Neuron (in vitro differentiated cells): ENCODE data around the gene SERPINI1.

Experiments used
- H2AFZ ChIP-seq: one replicate; pipeline ENCODE4 v1.6.1; 2013; ENCODE audit warnings: low read depth, mild to moderate bottlenecking, inconsistent platforms, low read length, moderate library complexity
- H3K27me3 ChIP-seq: one replicate; pipeline ENCODE4 v1.6.1; 2013; ENCODE audit warnings: low read length; ENCODE audit not compliant: insufficient read depth
- H3K36me3 ChIP-seq: one replicate; pipeline ENCODE4 v1.6.1; 2013; ENCODE audit warnings: low read length; ENCODE audit not compliant: insufficient read depth
- H3K4me1 ChIP-seq: one replicate; pipeline ENCODE4 v1.6.1; 2013; ENCODE audit warnings: low read length; ENCODE audit not compliant: insufficient read depth
- H3K4me3 ChIP-seq: 2 replicates; pipeline ENCODE4 v1.5.1; 2013; ENCODE audit warnings: mild to moderate bottlenecking, low read length, moderate library complexity
- H3K9me3 ChIP-seq: one replicate; pipeline ENCODE4 v1.6.1; 2013; ENCODE audit warnings: low read length

The SERPINI1 gene

GRCh38 chr3:167777356-167777755, 41.8 kb downstream of the SERPINI1 start:
- H3K36me3 ChIP-seq = no peaks in the 10 kb centered on the region
- H3K4me1 ChIP-seq = no peaks in the 10 kb centered on the region
- H3K27me3 ChIP-seq = no peaks in the 10 kb centered on the region
- H3K9me3 ChIP-seq = peaks cover 7% of the 10 kb centered on the region
- no peak overlapping the region for H3K4me3 ChIP-seq
- H2AFZ ChIP-seq = no peak overlapping the region

GRCh38 chr3:167780214-167780883, 44.8 kb downstream of the SERPINI1 start:
- H3K4me1 ChIP-seq = no peaks in the 10 kb centered on the region
- no peaks in the 10 kb centered on the region for H3K36me3 ChIP-seq
- H2AFZ ChIP-seq = no peak overlapping the region
- H3K9me3 ChIP-seq = peaks cover 7% of the 10 kb centered on the region
- no peak overlapping the region for H3K4me3 ChIP-seq
- no peaks in the 10 kb centered on the region for H3K27me3 ChIP-seq

DNA sequence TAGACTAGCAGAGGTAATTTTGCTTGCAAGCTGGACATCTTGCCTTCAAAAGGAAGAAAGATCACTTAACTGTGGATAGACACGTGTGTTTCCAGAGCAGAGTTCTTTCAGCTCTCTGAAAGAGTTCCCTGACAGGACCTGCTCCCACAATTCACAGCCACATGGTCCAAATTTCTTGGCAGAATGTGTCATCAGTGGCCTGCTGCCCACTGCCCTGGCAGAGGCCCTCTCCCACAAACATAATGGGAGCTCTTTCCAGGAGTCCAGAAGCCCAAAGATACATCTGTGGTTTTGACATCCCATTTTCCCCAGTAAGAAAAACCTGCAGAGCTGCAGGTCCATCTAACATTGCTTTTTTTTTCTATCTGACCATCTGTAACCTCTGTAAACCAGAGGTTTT, 48.3 kb downstream of the SERPINI1 start:
- Histone ChIP-seq H3K4me3 (no peak overlapping the region), H2AFZ (no peak overlapping the region), H3K36me3 (no peaks in the 10 kb centered on the region), H3K9me3 (no peaks in the 10 kb centered on the region), H3K4me1 (no peaks in the 10 kb centered on the region), H3K27me3 (no peaks in the 10 kb centered on the region)

DNA sequence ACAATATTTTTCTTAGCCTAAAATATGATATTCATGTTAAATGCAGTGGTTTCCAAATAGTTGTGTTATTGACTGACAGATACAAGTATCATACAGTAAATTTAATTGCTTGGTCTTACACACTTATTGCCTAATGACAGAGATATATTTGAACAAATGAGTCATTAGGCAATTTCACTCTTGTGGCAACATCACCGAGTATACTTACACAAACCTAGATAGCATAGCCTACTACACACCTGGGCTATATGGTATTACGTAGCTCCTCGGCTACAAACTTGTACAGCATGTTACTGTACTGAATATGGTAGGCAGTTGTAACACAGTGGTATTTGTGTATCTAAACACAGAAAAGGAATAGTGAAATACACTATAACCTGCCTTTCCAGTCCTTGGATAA, 50.3 kb downstream of the SERPINI1 start:
- no peaks in the 10 kb centered on the region for H3K9me3 ChIP-seq
- H3K4me1 ChIP-seq = no peaks in the 10 kb centered on the region
- no peaks in the 10 kb centered on the region for H3K36me3 ChIP-seq
- H2AFZ ChIP-seq = no peak overlapping the region
- no peak overlapping the region for H3K4me3 ChIP-seq
- no peaks in the 10 kb centered on the region for H3K27me3 ChIP-seq

DNA sequence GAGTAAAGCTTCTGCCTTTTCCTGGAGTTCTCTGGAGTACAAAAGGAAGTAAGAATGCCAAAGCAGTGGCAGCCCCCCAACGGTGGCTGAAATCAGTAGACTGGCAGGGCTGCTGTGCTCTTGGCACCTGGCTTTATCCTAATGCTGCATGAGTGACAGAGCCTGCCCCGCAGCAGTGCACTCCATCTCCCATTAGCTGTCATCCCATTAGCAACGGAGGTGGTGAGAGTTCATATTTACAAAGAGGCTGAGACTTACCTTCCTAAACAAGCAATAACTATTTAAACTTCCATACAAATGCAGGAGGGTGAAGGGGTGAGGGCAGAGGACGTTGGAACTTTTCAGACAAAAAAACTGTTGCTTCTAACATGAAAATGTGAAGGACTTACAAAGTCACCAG, 51.9 kb downstream of the SERPINI1 start:
- no peak overlapping the region for H3K4me3 ChIP-seq
- H3K27me3 ChIP-seq = no peaks in the 10 kb centered on the region
- H3K4me1 ChIP-seq = no peaks in the 10 kb centered on the region
- H3K9me3 ChIP-seq = no peaks in the 10 kb centered on the region
- H3K36me3 ChIP-seq = no peaks in the 10 kb centered on the region
- H2AFZ ChIP-seq = no peak overlapping the region

DNA sequence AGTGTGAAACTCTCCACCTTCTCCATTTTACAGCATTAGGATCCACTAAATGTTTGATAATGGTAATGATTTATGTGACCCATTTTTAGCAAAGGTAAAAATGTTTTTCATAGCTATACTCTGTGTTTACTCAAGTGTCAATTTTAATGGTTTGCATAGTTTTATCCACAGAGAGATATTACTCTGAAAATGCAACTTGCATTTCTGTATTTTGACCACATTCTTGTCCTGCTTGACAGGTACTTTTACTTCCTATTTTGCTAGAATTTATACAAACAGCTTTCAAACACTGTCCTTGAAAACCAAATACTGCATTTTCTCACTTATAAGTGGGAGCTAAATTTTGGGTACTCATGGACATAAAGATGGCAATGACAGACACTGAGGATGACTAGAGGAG, 62.9 kb downstream of the SERPINI1 start:
- H2AFZ ChIP-seq = no peak overlapping the region
- H3K4me3 ChIP-seq = no peak overlapping the region
- no peaks in the 10 kb centered on the region for H3K36me3 ChIP-seq
- no peaks in the 10 kb centered on the region for H3K9me3 ChIP-seq
- no peaks in the 10 kb centered on the region for H3K4me1 ChIP-seq
- H3K27me3 ChIP-seq = no peaks in the 10 kb centered on the region

GRCh38 chr3:167808910-167809309, 73.4 kb downstream of the SERPINI1 start:
- no peaks in the 10 kb centered on the region for H3K9me3 ChIP-seq
- no peak overlapping the region for H3K4me3 ChIP-seq
- no peaks in the 10 kb centered on the region for H3K27me3 ChIP-seq
- no peak overlapping the region for H2AFZ ChIP-seq
- no peaks in the 10 kb centered on the region for H3K4me1 ChIP-seq
- no peaks in the 10 kb centered on the region for H3K36me3 ChIP-seq

GRCh38 chr3:167810236-167810635, 74.7 kb downstream of the SERPINI1 start:
- no peak overlapping the region for H2AFZ ChIP-seq
- H3K27me3 ChIP-seq = no peaks in the 10 kb centered on the region
- no peaks in the 10 kb centered on the region for H3K4me1 ChIP-seq
- H3K9me3 ChIP-seq = no peaks in the 10 kb centered on the region
- no peak overlapping the region for H3K4me3 ChIP-seq
- H3K36me3 ChIP-seq = no peaks in the 10 kb centered on the region

- no peaks in the 10 kb centered on the region for H3K27me3 ChIP-seq
- no peaks in the 10 kb centered on the region for H3K36me3 ChIP-seq
- no peak overlapping the region for H3K4me3 ChIP-seq
- no peaks in the 10 kb centered on the region for H3K9me3 ChIP-seq
- no peaks in the 10 kb centered on the region for H3K4me1 ChIP-seq
- H2AFZ ChIP-seq = no peak overlapping the region
Observed at GRCh38 chr3:167811031-167811430, 75.5 kb downstream of the SERPINI1 start.

GRCh38 chr3:167813169-167814123, 77.9 kb downstream of the SERPINI1 start:
- no peak overlapping the region for H2AFZ ChIP-seq
- no peaks in the 10 kb centered on the region for H3K27me3 ChIP-seq
- no peaks in the 10 kb centered on the region for H3K9me3 ChIP-seq
- no peaks in the 10 kb centered on the region for H3K4me1 ChIP-seq
- no peak overlapping the region for H3K4me3 ChIP-seq
- H3K36me3 ChIP-seq = no peaks in the 10 kb centered on the region

- H3K36me3 ChIP-seq = no peaks in the 10 kb centered on the region
- H3K4me1 ChIP-seq = no peaks in the 10 kb centered on the region
- H3K27me3 ChIP-seq = no peaks in the 10 kb centered on the region
- H3K4me3 ChIP-seq = no peak overlapping the region
- H2AFZ ChIP-seq = no peak overlapping the region
- no peaks in the 10 kb centered on the region for H3K9me3 ChIP-seq
Observed at GRCh38 chr3:167814441-167814951, 79.0 kb downstream of the SERPINI1 start.

DNA sequence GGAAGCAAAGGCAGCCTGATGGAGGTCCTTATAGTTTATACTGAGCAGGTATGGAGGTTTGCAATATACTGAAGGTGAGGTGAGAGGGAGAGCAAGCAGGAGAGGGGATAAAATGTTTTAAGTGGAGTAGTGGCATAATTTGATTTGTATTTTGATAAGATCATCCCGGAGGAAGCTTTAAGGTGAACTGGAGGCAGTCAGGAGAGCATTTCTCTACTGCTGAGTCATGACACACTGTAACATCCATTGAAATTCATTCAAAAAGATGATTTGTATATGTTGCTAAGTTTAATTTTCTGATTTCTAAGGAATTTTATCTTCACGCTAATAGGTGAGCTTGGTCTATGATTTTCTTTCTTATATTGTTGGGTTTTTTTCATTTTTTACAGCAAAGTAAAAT, 81.4 kb downstream of the SERPINI1 start:
- no peak overlapping the region for H3K4me3 ChIP-seq
- no peak overlapping the region for H2AFZ ChIP-seq
- H3K27me3 ChIP-seq = no peaks in the 10 kb centered on the region
- no peaks in the 10 kb centered on the region for H3K4me1 ChIP-seq
- peaks cover 5% of the 10 kb centered on the region for H3K9me3 ChIP-seq
- H3K36me3 ChIP-seq = no peaks in the 10 kb centered on the region

DNA sequence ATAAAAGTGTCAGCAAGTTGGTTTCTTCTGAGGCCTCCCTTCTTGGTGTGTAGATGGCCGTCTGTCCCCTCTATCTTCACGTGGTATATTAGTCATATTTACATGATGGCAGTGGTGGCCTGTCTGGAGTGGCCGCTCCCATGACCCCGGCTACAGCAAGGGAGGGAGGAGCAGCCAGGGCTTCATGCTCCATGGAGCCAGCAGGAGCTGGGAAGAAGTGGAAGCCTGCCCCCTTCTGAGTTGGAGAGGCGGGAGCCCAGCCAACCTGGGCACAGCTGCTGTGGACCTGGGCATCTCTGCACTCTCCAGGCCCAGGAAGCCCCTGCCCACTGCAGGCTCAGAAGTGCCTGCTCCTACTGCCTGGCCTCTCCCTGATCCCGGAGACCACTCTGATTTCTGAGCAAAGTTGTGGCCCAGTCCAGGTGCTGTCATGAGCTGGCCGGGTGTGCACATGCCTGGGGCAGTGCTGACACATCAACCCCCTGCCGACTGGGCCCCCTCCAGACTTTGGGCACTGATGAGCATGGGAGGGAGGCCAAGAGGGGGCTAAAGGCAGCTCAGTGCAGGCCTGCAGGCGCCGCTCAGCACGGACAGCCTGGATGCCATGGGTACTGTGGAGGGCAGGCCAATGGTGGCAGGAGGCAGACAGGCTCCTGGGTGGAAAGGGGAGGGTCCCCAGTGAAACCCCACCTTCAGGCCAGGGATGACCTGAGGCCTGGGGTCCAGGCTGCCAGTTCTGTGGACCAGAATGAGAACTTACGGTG, 84.8 kb downstream of the SERPINI1 start:
- Histone ChIP-seq H3K36me3 (no peaks in the 10 kb centered on the region), H3K27me3 (no peaks in the 10 kb centered on the region), H2AFZ (no peak overlapping the region), H3K4me1 (no peaks in the 10 kb centered on the region), H3K4me3 (no peak overlapping the region), H3K9me3 (peaks cover 5% of the 10 kb centered on the region)
